GM19324 (cell line): ENCODE measurements around the gene MILR1.

Experiments used
- ATAC-seq: cut with Tn5 transposase; IDR thresholded peaks from one replicate; pipeline ENCODE4 v1.9.1; 2021; ENCODE audit warnings: mild to moderate bottlenecking, moderate library complexity; ENCODE audit not compliant: unreplicated experiment, low FRiP score

Gene MILR1

DNA sequence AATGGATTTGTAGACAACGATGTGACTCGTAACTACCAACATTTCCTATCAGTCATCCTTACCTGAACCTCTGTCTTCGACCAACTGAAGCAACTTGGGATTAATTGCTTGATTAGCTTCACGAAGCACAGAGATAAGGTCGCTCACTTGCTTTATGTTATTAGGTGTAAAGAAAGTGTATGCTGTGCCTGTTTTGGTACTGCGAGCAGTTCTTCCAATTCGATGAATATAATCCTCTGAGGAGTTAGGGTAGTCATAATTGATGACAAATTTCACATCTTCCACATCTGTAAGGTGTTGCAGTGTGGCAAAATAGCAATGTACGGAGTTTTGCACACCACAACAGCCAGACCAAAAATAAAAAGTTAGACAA is 51.6 kb downstream of the MILR1 start:
- ATAC-seq = no peak

- no peak for ATAC-seq
These were observed 52.2 kb downstream of the MILR1 start for GRCh38 chr17:64500862-64501765.

- ATAC-seq = no peak
These were observed 53.1 kb downstream of the MILR1 start for GRCh38 chr17:64502021-64502420.

DNA sequence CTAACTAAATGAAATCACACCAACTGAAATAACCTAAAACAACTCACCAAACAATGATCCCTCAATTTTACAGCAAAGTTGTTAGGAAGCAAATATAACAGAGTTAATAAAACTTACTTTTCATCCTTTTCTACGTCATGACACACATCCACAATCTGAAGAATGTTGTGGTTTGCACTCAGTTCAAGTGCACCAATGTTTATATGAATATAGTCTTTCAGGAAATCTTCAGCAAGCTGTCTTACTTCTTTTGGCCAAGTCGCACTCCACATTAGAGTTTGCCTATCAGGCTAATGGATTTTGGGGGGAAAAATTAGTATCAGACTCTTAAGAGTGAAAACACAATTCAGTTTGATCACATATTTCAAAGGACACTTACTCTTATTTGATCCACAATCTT is 53.9 kb downstream of the MILR1 start:
- ATAC-seq = no peak

- ATAC-seq = no peak
These were observed 54.4 kb downstream of the MILR1 start for GRCh38 chr17:64503341-64503740.

DNA sequence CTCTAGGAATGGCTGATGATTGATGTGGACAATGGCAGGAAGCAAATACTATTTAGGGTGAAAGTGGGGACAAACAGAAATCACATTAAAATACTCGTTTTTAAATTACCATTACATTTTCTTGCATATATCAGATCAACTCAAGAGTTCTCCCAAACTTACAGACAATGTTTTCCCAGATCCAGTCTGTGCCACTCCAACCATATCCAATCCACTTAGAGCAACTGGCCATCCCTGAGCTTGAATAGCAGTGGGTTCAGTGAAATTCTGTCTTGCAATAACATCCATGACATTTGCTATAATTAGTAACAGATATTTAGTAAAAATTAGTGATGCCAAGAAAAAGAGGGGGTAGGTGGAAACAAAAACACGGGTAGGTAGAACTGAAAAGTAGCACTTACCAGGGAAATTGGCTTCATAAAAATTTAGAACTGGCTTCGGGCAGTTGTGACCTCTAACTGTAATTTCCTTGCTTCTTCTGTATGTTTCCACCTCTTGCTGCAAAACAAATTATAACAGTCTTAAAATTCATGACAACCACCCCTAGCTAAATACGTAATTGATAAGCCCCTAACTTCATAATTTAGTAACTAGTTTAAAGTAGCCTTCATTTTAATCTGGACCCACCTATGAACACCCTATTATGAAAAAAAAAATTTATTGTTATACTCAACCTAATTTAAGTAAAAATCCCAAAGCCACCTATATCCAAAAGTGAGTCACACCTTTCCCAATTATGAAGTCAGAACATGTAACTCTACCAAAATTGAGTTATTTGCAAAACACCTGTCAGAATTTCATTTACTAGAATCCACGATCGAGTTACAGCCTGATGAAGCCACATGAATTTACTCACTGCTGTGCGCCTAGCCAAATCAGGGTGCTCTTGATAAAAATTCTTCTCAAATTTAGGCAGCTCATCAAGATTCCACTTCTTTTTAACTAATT is 55.2 kb downstream of the MILR1 start:
- no peak for ATAC-seq

- no peak for ATAC-seq
These were observed 55.9 kb downstream of the MILR1 start for GRCh38 chr17:64504769-64505339.

DNA sequence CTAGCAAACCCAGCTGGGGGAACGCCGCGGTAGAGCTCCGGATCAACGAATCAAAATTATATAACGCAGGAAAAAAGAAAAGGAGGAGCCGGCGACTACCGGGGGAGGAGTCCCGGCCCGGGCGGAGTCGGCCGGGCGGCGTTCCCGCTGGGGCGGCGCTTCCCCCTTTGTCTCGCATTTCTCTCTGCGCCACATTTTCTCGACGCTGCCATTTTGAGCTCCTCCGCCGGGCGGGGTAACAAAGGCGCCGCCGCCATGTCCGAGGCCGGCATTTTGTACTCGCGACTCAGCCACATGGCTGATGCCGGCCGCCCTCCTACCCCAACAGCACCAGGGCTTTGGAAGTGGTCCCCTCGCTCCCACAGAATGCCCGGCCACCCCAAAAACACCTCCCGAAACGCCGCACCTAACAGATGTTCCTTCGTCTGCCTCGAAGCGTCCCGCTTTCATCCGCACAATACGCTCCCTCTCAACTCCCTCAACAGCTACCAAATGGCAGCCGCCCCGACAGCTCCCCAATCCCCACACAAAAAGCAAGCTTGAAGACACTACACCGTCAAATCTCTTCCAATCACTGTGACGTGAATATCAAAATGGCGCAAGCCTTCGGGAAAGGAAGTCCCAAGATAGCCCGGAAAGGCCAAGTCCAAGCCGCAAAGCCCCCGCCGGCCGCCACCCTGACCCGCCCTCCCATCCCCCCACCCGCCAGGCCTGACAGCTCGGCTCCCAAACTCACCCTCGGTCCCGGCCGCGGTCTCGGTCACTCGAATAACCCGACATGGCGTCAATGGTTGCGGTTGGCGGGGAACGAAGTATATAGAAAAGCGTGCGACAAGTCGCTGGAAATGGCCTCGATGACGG is 56.7 kb downstream of the MILR1 start:
- no peak for ATAC-seq

DNA sequence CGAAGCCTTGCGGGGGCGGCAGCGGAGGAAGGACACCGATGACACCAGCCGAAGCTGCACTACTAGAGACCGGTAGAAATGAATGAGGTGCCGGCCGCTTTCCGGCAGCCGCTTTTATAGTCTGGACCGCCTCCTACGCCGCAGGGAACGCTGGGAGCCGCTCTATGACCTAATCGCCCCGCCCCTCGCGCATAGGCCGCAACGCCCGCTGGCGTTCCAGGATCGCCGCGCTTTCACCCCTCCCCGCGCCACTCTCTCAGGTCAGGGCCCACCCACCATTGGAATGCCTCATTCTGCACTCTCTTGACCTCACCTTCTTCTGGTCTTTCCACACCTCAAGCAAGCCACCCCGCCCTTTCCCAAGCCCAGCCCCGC is 57.3 kb downstream of the MILR1 start, which contains the start of gene DDX5:
Gene DDX5 (minus strand): TSS at position 89 of the 375 bp plus-strand sequence. CDS start 170 bp downstream, outside the sequence.
- peak; percentile 76 for ATAC-seq

DNA sequence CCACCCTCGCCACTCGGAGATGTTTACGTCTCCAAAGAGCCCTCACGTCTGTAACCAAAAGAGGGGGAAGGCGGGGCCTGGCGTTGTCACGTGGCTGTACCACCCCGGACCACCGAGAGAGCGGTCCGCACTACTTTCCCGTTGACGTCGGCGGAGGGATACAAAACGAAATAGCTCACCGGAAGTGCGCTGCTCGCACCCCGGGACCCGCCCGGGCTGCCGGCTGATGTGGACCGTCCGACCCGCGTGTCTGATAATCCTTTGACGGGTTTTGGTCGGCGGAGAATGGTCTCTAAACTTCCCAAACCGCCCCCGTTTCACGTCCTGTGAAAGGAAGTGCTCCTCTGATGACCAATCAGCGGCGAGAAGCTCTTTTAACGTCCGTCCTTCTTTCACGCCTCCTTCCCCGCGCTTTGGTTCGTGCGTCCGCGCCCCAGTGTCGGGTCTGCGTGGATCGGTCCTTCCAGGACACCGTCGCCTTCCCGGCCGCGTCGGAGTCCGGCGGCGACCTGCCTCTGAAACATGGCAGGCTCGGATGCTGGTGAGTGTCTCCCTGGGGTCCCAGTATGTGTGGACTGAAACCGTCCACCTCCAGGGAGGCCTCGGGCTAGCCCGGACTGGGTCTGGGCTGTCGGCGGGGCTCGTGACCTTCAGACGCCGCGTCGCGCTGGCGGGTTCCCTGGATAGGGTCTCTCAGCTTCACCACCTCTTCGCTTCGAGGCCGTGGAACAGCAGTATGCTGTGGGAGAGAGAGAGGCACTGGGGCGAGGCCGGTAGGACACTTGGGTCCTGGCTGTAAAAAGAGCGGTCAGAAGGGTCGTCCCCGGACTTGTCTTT is 57.9 kb downstream of the MILR1 start, which contains the start of gene CEP95:
Gene CEP95 (plus strand): TSS at position 402 of the 837 bp plus-strand sequence. CDS start 121 bp downstream, at position 523.
- ATAC-seq = peak; percentile 74

- peak; percentile 7 for ATAC-seq
These were observed 58.5 kb downstream of the MILR1 start for GRCh38 chr17:64507413-64507782.

DNA sequence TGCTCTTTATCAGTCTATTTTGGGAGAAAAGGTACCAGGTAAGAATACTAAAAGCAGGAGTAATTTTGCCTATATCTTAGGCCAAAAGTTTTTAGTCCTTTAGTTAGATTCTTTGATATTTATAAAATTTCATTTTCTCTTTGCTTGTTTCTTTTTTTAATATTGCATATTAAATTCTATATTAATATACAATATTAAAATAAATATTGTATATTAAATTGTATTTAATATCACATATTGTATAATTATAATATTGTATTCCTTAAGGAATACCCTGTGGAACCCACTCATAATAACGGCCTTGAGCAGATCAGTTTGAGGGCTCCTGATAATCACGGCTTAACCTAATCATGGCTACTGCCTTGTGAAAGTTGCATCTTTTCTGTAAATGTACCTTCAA is 59.8 kb downstream of the MILR1 start:
- no peak for ATAC-seq

- no peak for ATAC-seq
These were observed 60.3 kb downstream of the MILR1 start for GRCh38 chr17:64509179-64509578.

DNA sequence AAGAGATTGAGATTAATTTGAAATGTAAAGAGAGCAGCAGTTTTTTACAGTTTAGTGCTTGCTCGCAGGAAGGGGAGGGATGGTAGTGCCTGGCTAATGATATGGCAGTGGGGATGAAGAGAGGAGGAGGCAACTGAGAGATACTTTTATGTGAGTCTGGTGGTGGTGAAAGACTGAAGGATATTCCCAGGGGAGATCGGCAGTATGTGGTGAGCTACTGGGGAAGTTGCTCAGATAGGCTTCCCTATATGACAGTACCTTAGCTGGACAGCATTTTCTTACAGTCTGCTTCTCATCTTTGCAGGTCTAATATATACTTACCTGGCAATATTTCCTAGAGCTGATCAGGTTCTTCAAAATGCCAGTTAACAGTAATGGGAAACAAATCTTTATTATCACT is 66.5 kb downstream of the MILR1 start:
- ATAC-seq = no peak

GRCh38 chr17:64515829-64516228 is 66.9 kb downstream of the MILR1 start:
- ATAC-seq = no peak
